Measurements from ENCODE around the gene SH3BGR. TPM values are rescaled to one million over a fixed set of nuclear protein-coding genes. Genes with fewer than 3 reads are reported as not detected.

Gene SH3BGR
- total RNA-seq, 4 donors from 2014 or later: 92.9 to 182 (median 149) TPM

- intact Hi-C loops (cut with DNase I; ENCODE audit: low total_unique reads): no loop called here
- no peaks in the 10 kb centered on the region for H3K9me3 ChIP-seq
- no peak overlapping the region for H3K27ac ChIP-seq
- no peak for TF ChIP-seq CTCF (IDR thresholded peaks at IDR 0.05 in 4 of 5, conservative IDR thresholded peaks at IDR 0.05 in 1 of 5)
- in situ Hi-C loops (cut with MboI; ENCODE audit: low sequenced_read_pairs in 4 of 4): no loop called here
- H3K36me3 ChIP-seq: peaks cover 0 to 9% of the 10 kb centered on the region in 2 donors
- ATAC-seq (no peak), DNase-seq (no peak)
- peaks cover 10 to 12% of the 10 kb centered on the region in 2 donors for H3K4me1 ChIP-seq
- no peaks in the 10 kb centered on the region for H3K27me3 ChIP-seq
- H3K4me3 ChIP-seq: no peak overlapping the region
Observed at GRCh38 chr21:39511102-39511501, 59.3 kb downstream of the SH3BGR start.

GRCh38 chr21:39513735-39514134 is 62.0 kb downstream of the SH3BGR start:
- Histone ChIP-seq H3K9me3 (no peaks in the 10 kb centered on the region), H3K36me3 (peaks cover 0 to 9% of the 10 kb centered on the region in 2 donors), H3K27me3 (no peaks in the 10 kb centered on the region), H3K4me1 (peaks cover 12 to 15% of the 10 kb centered on the region in 2 donors), H3K4me3 (no peak overlapping the region), H3K27ac (peak overlapping the region in 1 of 4 donors; percentile 13)
- intact Hi-C loops (cut with DNase I; ENCODE audit: low total_unique reads) (no loop called here), in situ Hi-C loops (cut with MboI; ENCODE audit: low sequenced_read_pairs in 4 of 4) (no loop called here)
- ATAC-seq (no peak), DNase-seq (no peak)
- TF ChIP-seq POLR2A (IDR thresholded peaks at IDR 0.05) (no peak), CTCF (IDR thresholded peaks at IDR 0.05 in 4 of 5, conservative IDR thresholded peaks at IDR 0.05 in 1 of 5) (no peak)

- H3K9me3 ChIP-seq: no peaks in the 10 kb centered on the region
- ATAC-seq: no peak
- intact Hi-C loops (cut with DNase I; ENCODE audit: low total_unique reads): no loop called here
Observed at GRCh38 chr21:39515684-39516472, 64.1 kb downstream of the SH3BGR start.

GRCh38 chr21:39518055-39518846 is 66.5 kb downstream of the SH3BGR start:
- intact Hi-C loops (cut with DNase I; ENCODE audit: low total_unique reads): loop anchor here (1.0 kb wide), 1 partner anchor 197 kb away; no protein-coding TSS in a partner anchor
- DNase-seq: no peak
- TF ChIP-seq CTCF (IDR thresholded peaks at IDR 0.05 in 4 of 5, conservative IDR thresholded peaks at IDR 0.05 in 1 of 5): peak; percentile 73 to 92 (median 83)
- TF ChIP-seq POLR2A (IDR thresholded peaks at IDR 0.05): no peak
- Histone ChIP-seq H3K4me3 (no peak overlapping the region), H3K27me3 (no peaks in the 10 kb centered on the region), H3K36me3 (peaks cover 0 to 4% of the 10 kb centered on the region in 2 donors), H3K9me3 (no peaks in the 10 kb centered on the region), H3K27ac (peak overlapping the region in 1 of 4 donors; percentile 85), H3K4me1 (peaks cover 12 to 27% of the 10 kb centered on the region in 2 donors)
- in situ Hi-C loops (cut with MboI; ENCODE audit: low sequenced_read_pairs in 4 of 4): loop anchor here in 3 of 4 donors (5.0 kb wide), 1 partner anchor 199 kb away; no protein-coding TSS in a partner anchor
- peak; percentile 43 to 61 for ATAC-seq

More at GRCh38 chr21:39515684-39516472, 64.1 kb downstream of the SH3BGR start:
- Histone ChIP-seq H3K36me3 (peaks cover 0 to 9% of the 10 kb centered on the region in 2 donors), H3K4me3 (no peak overlapping the region), H3K27me3 (no peaks in the 10 kb centered on the region), H3K4me1 (peaks cover 20 to 32% of the 10 kb centered on the region in 2 donors), H3K27ac (no peak overlapping the region)
- no peak for DNase-seq
- TF ChIP-seq CTCF (IDR thresholded peaks at IDR 0.05 in 4 of 5, conservative IDR thresholded peaks at IDR 0.05 in 1 of 5) (no peak), POLR2A (IDR thresholded peaks at IDR 0.05) (no peak)
- in situ Hi-C loops (cut with MboI; ENCODE audit: low sequenced_read_pairs in 4 of 4): loop anchor here in 3 of 4 donors (5.0 kb wide), 1 partner anchor 201 kb away; no protein-coding TSS in a partner anchor
